ENCODE data around the gene PPP2R5C. TPM values are rescaled to one million over a fixed set of nuclear protein-coding genes. Genes with fewer than 3 reads are reported as not detected.

PPP2R5C gene
- total RNA-seq, 1 experiment from 2014 or later: 96.1 TPM

DNA sequence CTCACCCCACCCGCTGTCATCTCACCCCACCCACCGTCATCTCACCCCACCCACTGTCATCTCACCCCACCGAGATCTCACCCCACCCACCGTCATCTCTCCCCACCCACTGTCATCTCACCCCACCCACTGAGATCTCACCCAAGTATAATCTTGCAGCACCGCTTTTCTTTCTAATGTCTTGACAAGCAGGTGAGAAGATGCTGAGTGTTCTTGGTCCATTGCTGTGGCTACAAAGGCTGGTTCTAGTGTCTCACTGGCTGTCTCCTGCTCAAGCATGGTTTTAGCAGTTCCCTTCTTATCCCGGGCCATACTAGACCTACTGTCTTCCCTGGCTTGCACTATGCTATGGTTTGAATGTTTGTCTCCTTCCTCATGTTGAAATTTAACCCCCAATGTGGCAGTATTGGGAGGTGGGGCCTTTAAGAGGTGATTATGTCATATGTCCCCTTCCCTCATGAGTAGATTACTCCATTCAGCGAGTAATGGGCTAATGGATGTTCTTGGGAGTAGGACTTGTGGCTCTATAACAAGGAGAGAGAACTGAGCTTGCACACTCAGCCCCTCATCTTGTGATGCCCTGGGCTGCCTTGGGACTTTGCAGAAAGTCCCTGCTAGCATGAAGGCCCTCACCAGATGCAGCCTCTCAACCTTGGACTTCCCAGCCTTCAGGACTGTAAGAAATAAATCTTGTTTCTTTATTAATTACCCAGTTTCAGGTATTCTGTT is 47.7 kb upstream of the PPP2R5C start:
- no peaks in the 10 kb centered on the region for H4K20me1 ChIP-seq (ENCODE audit: low read length)
- peaks cover 10% of the 10 kb centered on the region for H3K4me1 ChIP-seq (ENCODE audit: insufficient read depth, low read length)
- no peak overlapping the region for H3K4me3 ChIP-seq (ENCODE audit: low read length)
- H3K9me2 ChIP-seq (replicated peaks; ENCODE audit: low read length): no peaks in the 10 kb centered on the region
- no peaks in the 10 kb centered on the region for H3K36me3 ChIP-seq (ENCODE audit: low read depth, low read length)
- no peaks in the 10 kb centered on the region for H3K27me3 ChIP-seq (ENCODE audit: low read length)
- POLR2A ChIA-PET (ENCODE audit: unreplicated experiment): no interaction called here
- CTCF ChIA-PET: no interaction called here
- DNase-seq (no peak), ATAC-seq (no peak)
- H3K4me2 ChIP-seq (ENCODE audit: low read length): no peak overlapping the region
- no peak overlapping the region for H3K9ac ChIP-seq (ENCODE audit: low read length)
- H3F3A ChIP-seq (ENCODE audit: low read length, unreplicated experiment): no peaks in the 10 kb centered on the region
- H3K79me2 ChIP-seq (ENCODE audit: low read length): no peaks in the 10 kb centered on the region
- no peak overlapping the region for H3K27ac ChIP-seq (ENCODE audit: low read length)
- no peaks in the 10 kb centered on the region for H3K9me3 ChIP-seq (ENCODE audit: low read length)
- BruUV-seq (replicated peaks): no TSS peak
- intact Hi-C loops (cut with micrococcal nuclease): no loop called here
- TF ChIP-seq, protein P1, sequence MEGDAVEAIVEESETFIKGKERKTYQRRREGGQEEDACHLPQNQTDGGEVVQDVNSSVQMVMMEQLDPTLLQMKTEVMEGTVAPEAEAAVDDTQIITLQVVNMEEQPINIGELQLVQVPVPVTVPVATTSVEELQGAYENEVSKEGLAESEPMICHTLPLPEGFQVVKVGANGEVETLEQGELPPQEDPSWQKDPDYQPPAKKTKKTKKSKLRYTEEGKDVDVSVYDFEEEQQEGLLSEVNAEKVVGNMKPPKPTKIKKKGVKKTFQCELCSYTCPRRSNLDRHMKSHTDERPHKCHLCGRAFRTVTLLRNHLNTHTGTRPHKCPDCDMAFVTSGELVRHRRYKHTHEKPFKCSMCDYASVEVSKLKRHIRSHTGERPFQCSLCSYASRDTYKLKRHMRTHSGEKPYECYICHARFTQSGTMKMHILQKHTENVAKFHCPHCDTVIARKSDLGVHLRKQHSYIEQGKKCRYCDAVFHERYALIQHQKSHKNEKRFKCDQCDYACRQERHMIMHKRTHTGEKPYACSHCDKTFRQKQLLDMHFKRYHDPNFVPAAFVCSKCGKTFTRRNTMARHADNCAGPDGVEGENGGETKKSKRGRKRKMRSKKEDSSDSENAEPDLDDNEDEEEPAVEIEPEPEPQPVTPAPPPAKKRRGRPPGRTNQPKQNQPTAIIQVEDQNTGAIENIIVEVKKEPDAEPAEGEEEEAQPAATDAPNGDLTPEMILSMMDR (conservative IDR thresholded peaks at IDR 0.05; ENCODE audit: low read depth, low read length): no peak
- TF ChIP-seq EZH2phosphoT487 (IDR thresholded peaks at IDR 0.05; ENCODE audit: borderline replicate concordance, low read length): no peak
- no peak for TF ChIP-seq EZH2 (IDR thresholded peaks at IDR 0.05; ENCODE audit: low read length, unreplicated experiment)
- no peak overlapping the region for H2AFZ ChIP-seq (ENCODE audit: low read length)

DNA sequence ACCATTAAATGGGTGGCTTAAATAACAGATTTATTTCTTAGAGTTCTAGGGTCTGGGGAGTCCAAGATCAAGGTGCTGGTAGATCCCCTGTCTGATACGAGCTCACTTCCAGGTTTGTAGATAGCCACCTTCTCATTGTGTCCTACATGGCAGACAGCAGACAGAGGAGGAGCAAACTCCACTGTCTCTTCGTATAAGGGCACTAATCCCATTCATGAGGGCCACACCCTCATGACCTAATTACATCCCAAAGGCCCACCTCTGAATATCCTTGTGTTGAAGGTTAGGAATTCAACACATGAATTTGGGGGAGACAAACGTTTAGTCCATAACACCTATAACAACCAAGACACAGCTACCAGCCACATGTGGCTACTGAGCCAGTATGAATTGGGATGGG is 47.1 kb upstream of the PPP2R5C start:
- H3K36me3 ChIP-seq (ENCODE audit: low read depth, low read length): no peaks in the 10 kb centered on the region
- CTCF ChIA-PET: no interaction called here
- intact Hi-C loops (cut with micrococcal nuclease): no loop called here

More for the DNA sequence above, 47.1 kb upstream of the PPP2R5C start:
- ATAC-seq (no peak), DNase-seq (no peak)
- H3K4me1 ChIP-seq (ENCODE audit: insufficient read depth, low read length): peaks cover 10% of the 10 kb centered on the region
- H3K27ac ChIP-seq (ENCODE audit: low read length): no peak overlapping the region
- no peaks in the 10 kb centered on the region for H4K20me1 ChIP-seq (ENCODE audit: low read length)
- POLR2A ChIA-PET (ENCODE audit: unreplicated experiment): no interaction called here
- TF ChIP-seq, protein P1 (conservative IDR thresholded peaks at IDR 0.05; ENCODE audit: low read depth, low read length): no peak
- TF ChIP-seq EZH2 (IDR thresholded peaks at IDR 0.05; ENCODE audit: low read length, unreplicated experiment) (no peak), EZH2phosphoT487 (IDR thresholded peaks at IDR 0.05; ENCODE audit: borderline replicate concordance, low read length) (no peak)
- no peaks in the 10 kb centered on the region for H3K9me3 ChIP-seq (ENCODE audit: low read length)
- no peak overlapping the region for H3K4me2 ChIP-seq (ENCODE audit: low read length)
- no peak overlapping the region for H3K9ac ChIP-seq (ENCODE audit: low read length)
- H3K9me2 ChIP-seq (replicated peaks; ENCODE audit: low read length): no peaks in the 10 kb centered on the region
- H3K4me3 ChIP-seq (ENCODE audit: low read length): no peak overlapping the region
- no peaks in the 10 kb centered on the region for H3K79me2 ChIP-seq (ENCODE audit: low read length)
- no TSS peak for BruUV-seq (replicated peaks)
- H2AFZ ChIP-seq (ENCODE audit: low read length): no peak overlapping the region
- no peaks in the 10 kb centered on the region for H3K27me3 ChIP-seq (ENCODE audit: low read length)
- no peaks in the 10 kb centered on the region for H3F3A ChIP-seq (ENCODE audit: low read length, unreplicated experiment)
